OCI-LY3 (cell line): ENCODE results near the gene DCTN4.
A peak's percentile ranks its signal among the peaks of the same experiment; 100 is the strongest.

ENCODE experiments used
- EZH2phosphoT487 ChIP-seq: fragments of 200-600 bp; shearing (Covaris generic); IDR thresholded peaks from 2 replicates; pipeline ENCODE4 v1.6.1; 2018; ENCODE audit warnings: antibody characterized with exemption, mixed run types, low read depth
- TF ChIP-seq, protein P1 (sequence below): fragments of 200-600, 300-600 bp; sonication (generic); IDR thresholded peaks from 2 replicates; pipeline ENCODE4 v1.5.1; 2014; ENCODE audit warnings: antibody characterized with exemption, low read length, low read depth

GRCh38 chr5:150734579-150735384 lies 24.0 kb downstream of the DCTN4 start:
- TF ChIP-seq, protein P1, sequence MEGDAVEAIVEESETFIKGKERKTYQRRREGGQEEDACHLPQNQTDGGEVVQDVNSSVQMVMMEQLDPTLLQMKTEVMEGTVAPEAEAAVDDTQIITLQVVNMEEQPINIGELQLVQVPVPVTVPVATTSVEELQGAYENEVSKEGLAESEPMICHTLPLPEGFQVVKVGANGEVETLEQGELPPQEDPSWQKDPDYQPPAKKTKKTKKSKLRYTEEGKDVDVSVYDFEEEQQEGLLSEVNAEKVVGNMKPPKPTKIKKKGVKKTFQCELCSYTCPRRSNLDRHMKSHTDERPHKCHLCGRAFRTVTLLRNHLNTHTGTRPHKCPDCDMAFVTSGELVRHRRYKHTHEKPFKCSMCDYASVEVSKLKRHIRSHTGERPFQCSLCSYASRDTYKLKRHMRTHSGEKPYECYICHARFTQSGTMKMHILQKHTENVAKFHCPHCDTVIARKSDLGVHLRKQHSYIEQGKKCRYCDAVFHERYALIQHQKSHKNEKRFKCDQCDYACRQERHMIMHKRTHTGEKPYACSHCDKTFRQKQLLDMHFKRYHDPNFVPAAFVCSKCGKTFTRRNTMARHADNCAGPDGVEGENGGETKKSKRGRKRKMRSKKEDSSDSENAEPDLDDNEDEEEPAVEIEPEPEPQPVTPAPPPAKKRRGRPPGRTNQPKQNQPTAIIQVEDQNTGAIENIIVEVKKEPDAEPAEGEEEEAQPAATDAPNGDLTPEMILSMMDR = peak; percentile 23
- no peak for TF ChIP-seq EZH2phosphoT487
